HG02759 (cell line): Measurements from ENCODE around the gene CARD14.
A peak's percentile ranks its signal among the peaks of the same experiment; 100 is the strongest.
"Not testable (repeated sequence)": the region's sequence is repeated elsewhere in the genome, so short reads cannot be mapped to it uniquely, and the experiment has no call there.

Experiments used
- ATAC-seq: cut with Tn5 transposase; IDR thresholded peaks from one replicate; pipeline ENCODE4 v1.9.1; 2021; ENCODE audit warnings: mild to moderate bottlenecking, moderate library complexity; ENCODE audit not compliant: unreplicated experiment

The CARD14 gene

DNA sequence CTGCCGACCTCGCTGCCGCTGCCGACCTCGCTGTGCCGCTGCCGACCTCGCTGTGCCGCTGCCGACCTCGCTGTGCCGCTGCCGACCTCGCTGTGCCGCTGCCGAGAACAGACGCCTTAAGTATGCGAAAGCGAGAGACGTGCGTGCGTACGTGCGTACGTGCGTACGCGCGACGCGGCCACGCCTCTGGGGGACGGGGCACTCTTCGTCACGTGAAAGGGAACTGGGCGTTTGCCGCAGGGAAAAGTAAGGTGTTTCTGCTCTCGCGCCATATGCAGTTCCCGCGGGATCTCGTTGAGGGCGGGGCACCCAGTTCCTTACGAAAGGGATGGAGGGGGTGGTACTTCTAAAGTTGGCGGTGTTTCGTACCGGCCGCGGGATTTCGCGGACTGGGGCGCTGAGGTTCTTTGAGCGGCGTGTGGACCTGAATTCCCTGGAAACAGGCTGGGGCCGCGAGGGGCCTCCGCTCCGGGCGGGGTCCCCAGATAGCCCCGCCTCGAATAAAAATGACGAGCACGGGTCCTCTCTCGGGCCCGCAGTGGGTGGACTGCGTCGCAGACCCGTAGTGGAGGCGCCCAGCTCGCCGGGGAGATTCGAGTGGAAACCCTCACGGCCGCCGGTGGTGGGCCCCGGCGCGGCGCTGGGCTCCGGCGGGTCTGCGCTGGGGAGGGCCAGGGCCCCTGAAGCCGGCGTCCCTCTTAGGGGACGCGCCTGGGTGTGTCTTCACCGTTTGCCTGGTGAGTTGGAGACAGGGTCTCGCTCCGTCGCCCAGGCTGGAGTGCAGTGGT, 22.6 kb upstream of the CARD14 start, which contains the start of gene EIF4A3:
TSS of gene EIF4A3 (minus strand) at position 94 of the 788 bp plus-strand sequence. CDS start 167 bp downstream, outside the sequence.
- ATAC-seq, result peak; percentile 89

DNA sequence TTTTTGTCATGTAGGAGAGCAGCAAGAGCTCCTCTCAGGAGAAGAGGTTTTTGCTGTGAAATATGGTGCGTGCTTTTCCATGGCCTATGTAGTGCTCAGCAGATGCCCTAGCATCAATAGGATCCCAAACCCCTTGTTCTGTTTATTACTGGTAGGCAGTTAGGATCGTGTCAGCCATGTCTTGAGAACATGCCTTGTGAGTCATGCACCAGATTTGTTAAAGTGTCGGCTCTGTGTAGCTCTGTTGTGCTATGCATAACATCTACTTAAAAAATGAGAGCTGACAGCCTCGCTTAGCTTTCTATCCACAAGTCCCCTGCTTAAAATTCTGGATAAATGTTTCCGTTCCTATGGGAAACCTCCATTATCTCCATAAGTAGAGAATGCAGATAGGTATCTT, 18.5 kb upstream of the CARD14 start:
- no peak for ATAC-seq

DNA sequence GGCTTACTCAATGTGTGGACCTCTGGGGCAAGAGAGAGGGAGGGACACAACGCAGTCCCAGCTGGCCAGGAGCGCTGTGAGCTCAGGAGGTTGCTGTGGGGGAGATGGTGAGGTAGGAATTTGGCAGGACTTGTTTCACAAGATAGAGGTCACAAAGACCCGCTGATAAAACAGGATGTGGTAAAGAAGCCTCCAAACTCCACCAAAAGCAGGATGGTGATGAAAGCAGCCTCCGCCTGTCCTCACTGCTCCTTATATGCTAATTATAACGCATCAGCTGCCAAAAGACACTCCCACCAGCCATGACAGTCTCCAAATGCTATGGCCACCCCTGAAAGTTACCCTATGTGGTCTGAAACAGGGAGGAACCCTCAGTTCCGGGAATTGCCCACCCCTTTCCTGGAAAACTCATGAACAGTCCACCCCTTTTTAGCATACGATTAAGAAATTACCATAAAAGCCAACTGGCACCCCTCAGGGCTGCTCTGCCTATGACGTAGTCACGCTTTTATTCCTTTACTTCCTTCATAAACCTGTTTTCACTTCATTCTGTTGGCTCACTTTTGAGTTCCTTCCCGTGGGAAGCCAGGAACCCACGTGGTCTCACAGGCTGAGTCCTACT, 17.6 kb upstream of the CARD14 start:
- no peak for ATAC-seq

DNA sequence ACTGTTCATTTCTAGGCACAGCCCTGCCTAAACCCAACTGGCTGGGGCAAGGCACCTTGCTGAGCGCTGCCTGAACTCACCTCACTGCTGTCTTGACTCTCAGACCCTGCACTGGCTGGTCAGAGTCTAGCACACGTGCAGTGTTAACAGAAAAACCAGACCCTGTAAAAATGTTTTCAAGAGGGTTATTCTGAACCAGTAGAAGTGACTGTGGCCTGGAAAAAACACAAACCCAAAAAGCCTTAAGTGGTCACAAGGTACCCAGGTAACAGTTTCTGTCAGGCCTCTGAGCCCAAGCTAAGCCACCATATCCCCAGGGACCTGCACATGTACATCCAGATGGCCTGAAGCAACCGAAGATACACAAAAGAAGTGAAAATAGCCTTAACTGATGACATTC, 16.8 kb upstream of the CARD14 start:
- ATAC-seq, result peak; percentile 69

DNA sequence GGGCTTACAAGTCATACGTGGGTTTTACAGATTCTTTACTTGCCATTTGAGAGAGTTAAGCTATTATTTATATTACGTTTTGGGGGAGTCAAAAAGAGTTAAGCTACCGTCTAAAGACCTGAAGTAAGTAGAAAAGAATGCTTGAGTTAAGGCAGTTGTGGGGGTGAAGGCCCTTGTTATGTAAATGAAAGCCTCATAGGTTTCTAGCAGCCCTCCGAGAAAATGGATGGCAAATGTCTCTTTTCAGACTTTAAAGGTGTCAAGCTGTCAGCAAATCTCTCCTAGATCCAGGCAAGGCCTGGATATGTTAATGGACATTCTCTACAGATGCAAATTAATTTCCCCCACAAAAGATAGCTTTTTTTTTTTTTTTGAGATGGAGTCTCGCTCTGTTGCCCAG, 15.7 kb upstream of the CARD14 start:
- ATAC-seq, result no peak

DNA sequence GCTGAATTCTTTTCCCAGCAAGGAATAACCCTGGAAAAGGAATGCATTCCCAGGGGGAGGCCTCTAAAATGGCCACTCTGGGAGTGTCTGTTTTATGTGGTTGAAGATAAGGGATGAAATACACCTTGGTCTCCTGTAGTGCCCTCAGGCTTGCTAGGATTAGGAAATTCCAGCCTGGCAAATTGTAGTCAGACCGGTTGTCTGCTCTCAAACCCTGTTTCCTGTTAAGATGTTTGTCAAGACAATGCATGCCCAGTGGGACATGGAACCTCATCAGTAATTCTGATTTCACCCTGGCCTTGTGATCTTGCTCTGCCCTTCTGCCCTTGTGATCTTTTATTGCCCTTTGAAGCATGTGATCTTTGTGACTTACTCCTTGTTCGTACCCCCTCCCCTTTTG, 14.2 kb upstream of the CARD14 start:
- not testable (repeated sequence) for ATAC-seq

DNA sequence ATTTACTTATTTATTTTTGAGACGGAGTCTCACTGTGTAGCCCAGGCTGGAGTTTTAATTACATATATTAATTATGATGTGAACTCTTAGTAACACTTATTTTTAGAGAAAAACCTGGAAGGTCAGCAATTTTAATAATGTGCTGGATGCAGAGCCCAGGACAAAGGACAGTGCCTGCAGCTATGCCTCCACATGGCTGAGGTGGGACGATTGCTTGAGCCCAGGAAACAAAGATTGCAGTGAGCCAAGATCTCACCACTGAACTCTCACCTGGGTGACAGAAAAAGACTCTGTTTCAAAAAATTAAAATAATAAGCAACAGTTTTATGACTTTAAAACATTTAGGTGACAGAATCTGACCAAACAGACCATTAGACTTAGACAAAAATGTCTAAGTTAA, 11.0 kb upstream of the CARD14 start:
- ATAC-seq, result no peak

DNA sequence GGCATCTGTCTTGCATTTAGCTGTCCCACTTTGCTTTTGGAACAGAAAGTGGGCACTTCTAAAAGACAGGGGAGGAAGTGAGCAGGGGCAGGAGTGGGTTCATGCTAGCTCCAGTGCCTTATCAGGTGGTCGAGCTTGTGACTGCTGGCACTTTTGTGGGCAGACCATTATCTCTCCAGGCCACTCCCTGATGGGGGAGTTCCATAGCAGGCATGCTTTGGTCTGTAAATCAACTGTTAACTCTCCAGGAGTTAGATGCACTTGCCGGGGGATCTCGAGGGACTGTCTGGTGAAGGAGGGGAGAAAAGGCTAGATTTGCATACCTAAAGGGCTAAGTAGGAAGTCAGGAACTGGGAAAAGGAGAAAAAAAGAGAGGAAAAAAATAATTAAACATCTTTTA, 9.3 kb upstream of the CARD14 start:
- ATAC-seq, result no peak

DNA sequence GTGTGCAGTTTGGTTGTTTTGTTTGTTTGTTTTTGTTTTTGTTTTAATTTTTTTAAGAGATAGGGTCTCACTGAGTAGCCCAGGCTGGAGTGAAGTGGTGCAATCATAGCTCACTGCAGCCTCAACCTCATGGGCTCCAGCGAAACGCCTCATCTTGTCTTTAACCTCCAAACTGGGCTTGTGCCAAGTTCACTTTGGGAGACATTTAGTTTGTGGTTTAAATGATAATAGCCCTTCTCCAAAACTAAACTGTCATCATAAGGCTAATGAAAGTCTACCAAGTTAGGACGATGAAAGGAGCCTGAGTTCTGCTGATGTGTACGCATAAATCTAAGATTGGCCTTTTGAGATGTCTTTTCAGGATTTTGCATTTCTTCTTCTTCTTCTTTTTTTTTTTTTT, 6.5 kb upstream of the CARD14 start:
- ATAC-seq, result no peak

DNA sequence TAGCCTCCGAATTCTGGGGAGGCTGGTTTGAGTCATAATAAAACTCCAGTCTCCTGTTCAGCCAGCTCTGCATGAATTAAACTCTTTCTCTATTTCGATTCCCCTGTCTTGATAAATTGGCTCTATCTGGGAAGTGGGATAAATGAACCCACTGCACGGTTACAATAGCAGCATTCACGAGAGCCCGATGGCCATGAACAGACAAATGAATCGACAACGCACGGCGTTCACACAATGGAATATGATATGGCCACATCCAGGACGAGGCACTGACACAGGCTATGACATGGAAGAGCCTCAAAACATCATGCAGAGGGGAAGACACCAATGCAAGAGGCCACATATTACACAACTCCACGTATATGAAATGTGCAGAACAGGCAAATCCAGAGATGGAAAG, 5.6 kb upstream of the CARD14 start:
- ATAC-seq, result no peak

DNA sequence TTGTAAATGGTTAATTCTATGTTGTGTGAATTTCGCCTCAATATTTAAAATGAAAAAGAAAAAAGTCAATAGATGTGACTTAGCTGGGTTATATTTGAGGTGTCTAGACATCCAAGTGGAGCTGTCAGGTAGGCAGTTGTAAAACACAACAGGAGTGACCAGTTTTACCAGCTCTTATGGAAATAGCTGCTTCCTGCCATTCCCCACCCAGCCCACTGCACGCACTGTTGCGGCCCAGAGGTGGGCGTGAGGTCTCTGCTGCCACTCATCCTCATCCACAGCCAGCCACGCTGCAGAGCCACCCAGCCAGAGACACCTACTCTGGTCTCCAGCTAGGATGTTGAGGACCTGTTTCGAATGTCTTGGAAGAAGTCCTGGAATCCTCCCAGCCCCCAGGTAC, 3.4 kb upstream of the CARD14 start:
- ATAC-seq, result no peak

DNA sequence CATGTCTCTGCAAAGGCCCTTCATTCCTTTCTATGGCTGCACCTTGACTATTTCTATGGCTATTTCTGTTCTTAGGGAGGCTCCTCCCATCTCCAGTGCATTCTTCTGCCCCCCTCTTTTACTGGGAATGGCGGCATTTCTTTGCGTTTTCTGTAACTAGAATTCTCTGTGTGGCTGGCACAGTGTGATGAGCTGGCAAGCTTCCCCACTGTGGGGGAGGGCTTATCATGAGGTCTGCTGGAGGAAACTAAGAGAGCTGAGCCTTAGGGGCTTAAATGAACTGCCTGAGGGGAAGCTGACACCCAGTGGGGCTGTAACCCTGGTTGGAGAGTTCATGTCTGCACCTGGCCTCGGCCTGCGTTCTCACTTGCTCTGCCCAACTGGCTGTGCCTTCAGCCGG, 1.5 kb upstream of the CARD14 start:
- no peak for ATAC-seq

DNA sequence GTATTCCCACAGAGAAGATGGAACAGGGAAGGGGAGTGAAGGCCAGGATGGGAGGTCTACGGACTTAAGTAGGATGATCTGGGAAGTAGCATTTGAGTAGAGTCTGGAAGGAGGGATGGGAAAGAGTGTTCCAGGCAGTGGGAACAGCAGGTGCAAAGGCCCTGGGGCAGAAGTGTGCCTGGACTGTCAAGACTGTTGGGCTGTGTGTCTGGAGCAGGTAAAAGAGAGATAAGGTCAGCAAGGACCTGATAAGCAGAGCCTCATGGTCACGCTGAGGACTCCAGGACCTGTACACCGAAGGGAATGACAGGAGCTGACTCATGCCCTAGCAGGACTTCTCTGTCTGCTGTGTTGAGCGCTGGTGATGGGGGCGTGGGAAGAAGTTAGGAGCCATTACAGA, 723 bp upstream of the CARD14 start:
- ATAC-seq, result no peak

DNA sequence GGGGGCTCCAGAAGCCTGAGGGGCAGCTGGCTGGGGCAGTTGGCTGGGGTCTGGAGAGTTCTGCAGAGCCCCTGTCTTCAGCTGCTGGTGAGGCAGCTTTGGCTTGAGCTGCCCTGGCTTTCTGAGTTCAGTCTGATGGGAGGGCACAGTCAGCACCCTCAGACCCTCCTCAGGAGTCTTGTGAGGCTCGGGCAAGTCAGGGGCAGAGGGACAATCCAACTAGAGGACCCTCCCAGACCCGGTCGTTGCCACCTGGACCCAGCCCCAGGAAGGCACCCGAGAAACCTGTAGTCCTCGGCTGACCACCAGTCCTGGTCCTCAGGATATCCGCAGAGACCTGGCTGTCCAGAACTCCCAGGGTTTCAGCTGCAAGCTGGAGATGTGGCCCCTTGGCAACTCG, 1.9 kb downstream of the CARD14 start:
- ATAC-seq, result no peak

DNA sequence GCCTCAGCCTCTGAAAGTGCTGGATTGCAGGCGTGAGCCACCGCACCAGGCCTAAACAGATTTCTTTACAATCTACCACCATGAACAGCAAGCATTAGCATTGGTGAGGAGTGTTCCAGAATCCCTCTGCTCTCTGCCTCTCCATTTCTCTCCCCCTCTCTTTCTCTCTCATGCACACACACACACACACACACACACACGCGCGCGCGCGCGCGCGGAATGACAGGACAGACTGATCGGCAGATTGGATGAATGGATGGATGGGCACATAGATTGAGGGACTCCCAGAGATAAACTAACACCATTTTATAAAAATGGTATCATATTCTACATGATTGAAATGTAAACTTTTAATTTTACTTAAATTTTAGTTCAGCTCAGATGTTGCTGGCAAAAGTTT, 3.3 kb downstream of the CARD14 start:
- ATAC-seq, result no peak

DNA sequence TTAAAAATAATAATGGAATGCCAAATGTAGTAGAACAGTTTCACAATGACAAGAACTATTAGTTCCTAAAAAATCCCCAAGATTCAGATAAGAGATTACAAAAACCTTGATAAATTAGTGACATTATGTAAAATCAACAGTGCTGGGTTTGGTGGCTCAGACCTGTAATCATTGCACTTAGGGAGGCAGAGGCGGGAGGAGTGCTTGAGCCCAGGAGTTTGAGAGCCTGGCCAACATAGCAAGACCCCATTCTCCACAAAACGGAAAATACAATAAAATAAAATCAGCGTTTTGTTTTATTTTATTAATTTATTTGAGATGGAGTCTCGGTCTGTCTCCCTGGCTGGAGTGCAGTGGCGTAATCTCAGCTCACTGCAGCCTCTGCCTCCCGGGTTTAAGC, 4.1 kb downstream of the CARD14 start:
- ATAC-seq, result no peak

DNA sequence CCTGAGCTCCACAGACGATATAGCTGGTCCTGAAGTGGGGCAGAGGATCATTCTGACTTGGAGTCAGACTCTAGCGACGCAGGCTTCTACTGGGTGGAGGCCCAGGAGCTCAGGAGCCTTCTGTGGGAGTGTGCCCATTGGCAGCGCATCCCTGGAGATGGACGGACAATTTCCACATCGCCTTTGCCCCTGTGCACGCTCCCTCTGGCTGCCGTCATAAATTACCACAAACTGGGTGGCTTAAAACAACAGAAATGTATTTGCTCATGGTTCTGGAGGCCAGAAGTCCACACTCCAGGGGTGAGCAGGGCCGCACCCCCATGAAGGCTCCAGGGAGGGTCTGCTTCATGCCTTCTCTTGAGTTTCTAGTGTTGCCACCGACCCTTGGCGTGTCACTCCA, 6.9 kb downstream of the CARD14 start:
- ATAC-seq, result no peak

DNA sequence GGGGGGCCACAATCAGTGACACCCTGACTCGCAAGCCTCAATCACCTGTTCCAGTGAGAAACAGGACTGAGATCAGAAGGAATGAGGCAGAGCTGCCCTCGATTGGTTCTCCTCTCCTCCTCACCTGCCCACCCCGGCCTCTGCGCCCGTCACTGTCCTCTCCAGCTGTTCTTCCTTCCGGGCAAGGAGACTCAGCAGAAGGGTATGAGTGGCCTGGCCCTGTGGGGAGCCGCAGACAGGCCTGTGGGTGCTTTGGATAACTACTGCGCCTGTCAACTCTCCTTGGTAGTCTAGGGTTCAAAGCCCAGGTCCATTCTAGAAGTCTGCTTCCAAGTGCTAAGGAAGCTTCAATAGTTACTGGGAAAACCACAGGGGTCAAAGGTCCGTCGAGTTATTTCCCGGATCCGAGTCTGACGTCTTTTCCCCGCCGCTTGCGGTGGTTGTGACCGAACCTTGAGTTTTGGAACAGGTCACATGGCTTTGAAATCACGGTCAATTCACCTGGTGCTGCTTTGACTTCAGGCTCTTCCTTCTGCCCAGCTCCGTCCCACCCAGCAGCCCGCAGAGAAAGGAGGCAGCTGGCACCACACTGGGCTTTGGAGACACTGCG, 8.3 kb downstream of the CARD14 start:
- no peak for ATAC-seq

DNA sequence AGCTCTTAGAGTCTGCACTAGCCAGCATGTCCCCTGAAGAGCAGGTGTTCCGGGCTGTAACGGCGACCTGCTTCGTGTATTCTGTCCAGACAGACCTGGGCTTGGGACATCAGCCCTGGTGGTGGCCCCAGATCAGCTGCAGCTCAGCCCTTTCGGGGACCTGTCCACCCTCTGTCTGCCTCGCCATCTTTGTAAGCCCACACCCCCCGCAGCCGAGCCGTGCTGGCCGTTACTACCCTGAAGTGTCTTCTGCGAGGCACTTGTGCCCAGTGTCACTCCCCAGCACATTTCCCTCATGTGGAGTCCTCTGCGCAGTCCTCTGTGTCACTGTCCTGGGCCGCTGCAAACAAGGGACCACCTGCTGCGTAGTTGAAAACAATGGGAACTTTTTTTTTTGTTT, 10.4 kb downstream of the CARD14 start:
- ATAC-seq, result no peak

DNA sequence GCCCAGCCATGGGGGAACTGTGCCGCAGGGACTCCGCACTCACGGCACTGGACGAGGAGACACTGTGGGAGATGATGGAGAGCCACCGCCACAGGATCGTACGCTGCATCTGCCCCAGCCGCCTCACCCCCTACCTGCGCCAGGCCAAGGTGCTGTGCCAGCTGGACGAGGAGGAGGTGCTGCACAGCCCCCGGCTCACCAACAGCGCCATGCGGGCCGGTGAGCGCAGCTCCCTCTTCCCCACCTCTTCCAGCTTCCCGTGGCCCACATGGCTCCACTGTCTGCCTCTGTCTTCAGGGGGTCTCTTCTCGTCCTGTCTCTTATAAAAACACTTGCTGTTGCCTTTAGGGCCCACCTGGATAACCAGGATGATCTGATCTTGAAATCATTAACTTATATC, 11.6 kb downstream of the CARD14 start:
- ATAC-seq, result no peak

DNA sequence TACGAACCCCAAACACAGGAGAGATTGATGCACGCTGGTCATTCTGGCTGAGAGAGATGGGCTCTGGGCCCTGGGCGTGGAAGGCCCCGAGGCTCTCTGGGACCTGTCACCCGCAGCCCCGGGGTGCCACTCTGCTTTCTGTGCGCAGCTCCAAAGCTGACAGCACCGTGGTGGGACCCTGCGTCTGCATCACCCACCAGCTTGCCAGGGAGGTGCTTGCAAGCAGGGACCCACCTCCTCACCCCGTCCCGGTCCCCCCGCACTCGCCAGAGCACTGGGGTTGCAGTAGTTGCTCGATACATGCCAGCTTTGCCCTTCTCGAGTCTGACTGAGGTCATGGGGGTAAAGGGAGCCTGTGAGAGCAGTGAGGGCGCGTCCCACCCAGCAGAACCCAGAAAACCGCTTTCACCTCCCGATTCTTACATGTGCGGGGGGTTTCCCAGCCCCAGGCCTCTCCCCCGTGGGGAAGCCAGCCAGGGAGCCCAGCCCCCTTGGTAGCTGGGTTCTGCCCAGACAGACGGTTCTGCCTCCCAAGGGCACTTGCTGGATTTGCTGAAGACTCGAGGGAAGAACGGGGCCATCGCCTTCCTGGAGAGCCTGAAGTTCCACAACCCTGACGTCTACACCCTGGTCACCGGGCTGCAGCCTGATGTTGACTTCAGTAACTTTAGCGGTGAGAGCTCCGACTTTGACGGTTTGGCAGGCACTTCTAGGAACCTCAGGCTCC, 12.5 kb downstream of the CARD14 start:
- no peak for ATAC-seq

DNA sequence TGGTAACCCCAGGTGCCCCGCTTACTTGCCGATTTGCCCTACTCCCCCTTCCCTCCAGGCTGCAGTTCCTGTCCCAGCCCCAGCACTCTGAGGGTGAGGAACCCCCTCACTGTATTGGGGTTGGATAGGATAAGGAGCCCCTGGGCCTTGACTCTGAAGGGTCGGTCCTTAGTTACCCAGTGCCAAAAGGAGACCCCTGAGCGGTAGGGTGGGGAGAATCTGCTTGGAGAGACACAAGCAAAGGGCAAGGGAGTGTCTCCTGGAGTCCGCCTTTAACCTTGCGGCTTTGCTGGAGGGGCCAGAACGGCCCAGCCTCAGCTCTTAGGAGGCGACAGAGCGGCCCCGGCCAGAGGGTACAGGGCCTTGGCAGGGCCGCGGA, 13.0 kb downstream of the CARD14 start:
- no peak for ATAC-seq
